ENCODE data around the gene MYO1D. TPM values are rescaled to one million over a fixed set of nuclear protein-coding genes. Genes with fewer than 3 reads are reported as not detected.

Gene MYO1D
- total and polyA plus RNA-seq, 4 donors, result 4.5 to 22.9 (median 13.3) TPM

GRCh38 chr17:32461498-32461852 is 415.4 kb downstream of the MYO1D start:
- Histone ChIP-seq H3K9ac (ENCODE audit: low read depth in 1 of 2, low read length in 2 of 2) (no peak overlapping the region), H3K9me3 (ENCODE audit: control insufficient read depth in 4 of 4, low read length in 3 of 4) (no peaks in the 10 kb centered on the region), H3K36me3 (ENCODE audit: control insufficient read depth in 4 of 4, insufficient read depth in 3 of 4, low read depth in 1 of 4, low read length in 3 of 4) (peaks cover 16 to 54% (median 38%) of the 10 kb centered on the region in 4 donors), H3K27ac (ENCODE audit: low read depth in 1 of 2, low read length in 2 of 2) (no peak overlapping the region), H3K27me3 (ENCODE audit: control insufficient read depth in 4 of 4, insufficient read depth in 4 of 4, low read length in 3 of 4) (no peaks in the 10 kb centered on the region), H3K4me1 (ENCODE audit: control insufficient read depth in 4 of 4, insufficient read depth in 4 of 4, low read length in 3 of 4) (no peaks in the 10 kb centered on the region), H3K4me3 (ENCODE audit: low read depth in 1 of 3, low read length in 3 of 3) (no peak overlapping the region)
- TF ChIP-seq, protein P1, sequence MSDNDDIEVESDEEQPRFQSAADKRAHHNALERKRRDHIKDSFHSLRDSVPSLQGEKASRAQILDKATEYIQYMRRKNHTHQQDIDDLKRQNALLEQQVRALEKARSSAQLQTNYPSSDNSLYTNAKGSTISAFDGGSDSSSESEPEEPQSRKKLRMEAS (IDR thresholded peaks at IDR 0.05), result no peak
- no peak for TF ChIP-seq FOXA2 (IDR thresholded peaks at IDR 0.05)
- no peak for TF ChIP-seq CTCF (IDR thresholded peaks at IDR 0.05; ENCODE audit: low read depth, low read length, missing input control)
- no peak for TF ChIP-seq GABPA (IDR thresholded peaks at IDR 0.05 in 1 of 2, conservative IDR thresholded peaks at IDR 0.05 in 1 of 2)
- no peak for TF ChIP-seq EGR1 (IDR thresholded peaks at IDR 0.05; ENCODE audit: low read depth in 2 of 2)
- no peak for TF ChIP-seq YY1 (IDR thresholded peaks at IDR 0.05)
- no peak for TF ChIP-seq TAF1 (conservative IDR thresholded peaks at IDR 0.05)
- TF ChIP-seq RXRA (IDR thresholded peaks at IDR 0.05), result no peak
- TF ChIP-seq HNF4A (conservative IDR thresholded peaks at IDR 0.05), result no peak
- no peak for TF ChIP-seq ZBTB33 (IDR thresholded peaks at IDR 0.05)
- TF ChIP-seq HNF4G (IDR thresholded peaks at IDR 0.05), result no peak
- TF ChIP-seq RAD21 (IDR thresholded peaks at IDR 0.05), result no peak
- TF ChIP-seq SP1 (IDR thresholded peaks at IDR 0.05), result no peak
- TF ChIP-seq NR2F2 (IDR thresholded peaks at IDR 0.05), result no peak
- no peak for TF ChIP-seq FOXA1 (IDR thresholded peaks at IDR 0.05)
- DNase-seq (ENCODE audit: low spot score), result no peak
- WGBS, result 79% methylated on average over 4 of the region's 4 CpGs

DNA sequence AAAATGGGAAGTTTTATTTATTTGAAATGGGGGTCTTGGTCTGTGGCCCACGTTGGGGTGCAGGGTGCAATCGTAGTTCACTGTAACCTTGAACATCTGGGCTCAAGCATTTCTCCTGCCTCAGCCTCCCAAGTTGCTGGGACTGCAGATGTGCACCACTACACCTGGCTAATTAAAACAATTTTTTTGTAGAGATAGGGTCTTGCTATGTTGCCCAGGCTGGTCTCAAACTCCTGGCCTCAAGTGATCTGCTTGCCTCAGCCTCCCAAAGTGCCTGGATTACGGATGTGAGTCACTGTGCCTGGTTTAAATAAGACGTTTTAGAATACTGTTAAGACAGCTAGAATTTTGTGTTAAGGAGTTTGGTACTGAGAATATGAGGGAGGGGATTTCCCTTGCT is 416.9 kb downstream of the MYO1D start:
- peaks cover 13 to 51% (median 40%) of the 10 kb centered on the region in 4 donors for H3K36me3 ChIP-seq (ENCODE audit: control insufficient read depth in 4 of 4, insufficient read depth in 3 of 4, low read depth in 1 of 4, low read length in 3 of 4)
- 96% methylated on average over 4 of the region's 4 CpGs for WGBS
- H3K9me3 ChIP-seq (ENCODE audit: control insufficient read depth in 4 of 4, low read length in 3 of 4), result no peaks in the 10 kb centered on the region
- no peak overlapping the region for H3K27ac ChIP-seq (ENCODE audit: low read depth in 1 of 2, low read length in 2 of 2)
- no peaks in the 10 kb centered on the region for H3K27me3 ChIP-seq (ENCODE audit: control insufficient read depth in 4 of 4, insufficient read depth in 4 of 4, low read length in 3 of 4)
- H3K9ac ChIP-seq (ENCODE audit: low read depth in 1 of 2, low read length in 2 of 2), result no peak overlapping the region
- no peak for TF ChIP-seq FOXA2 (IDR thresholded peaks at IDR 0.05)
- no peak for TF ChIP-seq YY1 (IDR thresholded peaks at IDR 0.05)
- TF ChIP-seq, protein P1 (IDR thresholded peaks at IDR 0.05), result no peak
- TF ChIP-seq CTCF (IDR thresholded peaks at IDR 0.05; ENCODE audit: low read depth, low read length, missing input control), result no peak
- no peak for TF ChIP-seq TAF1 (conservative IDR thresholded peaks at IDR 0.05)
- TF ChIP-seq HNF4G (IDR thresholded peaks at IDR 0.05), result no peak
- no peak for TF ChIP-seq HNF4A (conservative IDR thresholded peaks at IDR 0.05)
- TF ChIP-seq EGR1 (IDR thresholded peaks at IDR 0.05; ENCODE audit: low read depth in 2 of 2), result no peak
- no peak for TF ChIP-seq FOXA1 (IDR thresholded peaks at IDR 0.05)
- no peak for TF ChIP-seq GABPA (IDR thresholded peaks at IDR 0.05 in 1 of 2, conservative IDR thresholded peaks at IDR 0.05 in 1 of 2)
- no peak for TF ChIP-seq RXRA (IDR thresholded peaks at IDR 0.05)
- no peak for TF ChIP-seq NR2F2 (IDR thresholded peaks at IDR 0.05)
- no peak for TF ChIP-seq REST (IDR thresholded peaks at IDR 0.05)
- no peak for TF ChIP-seq SP1 (IDR thresholded peaks at IDR 0.05)
- TF ChIP-seq ZBTB33 (IDR thresholded peaks at IDR 0.05), result no peak
- TF ChIP-seq RAD21 (IDR thresholded peaks at IDR 0.05), result no peak
- no peak for TF ChIP-seq JUND (IDR thresholded peaks at IDR 0.05)
- TF ChIP-seq, protein P2, sequence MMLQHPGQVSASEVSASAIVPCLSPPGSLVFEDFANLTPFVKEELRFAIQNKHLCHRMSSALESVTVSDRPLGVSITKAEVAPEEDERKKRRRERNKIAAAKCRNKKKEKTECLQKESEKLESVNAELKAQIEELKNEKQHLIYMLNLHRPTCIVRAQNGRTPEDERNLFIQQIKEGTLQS (IDR thresholded peaks at IDR 0.05), result no peak
- DNase-seq (ENCODE audit: low spot score), result no peak
- H3K4me1 ChIP-seq (ENCODE audit: control insufficient read depth in 4 of 4, insufficient read depth in 4 of 4, low read length in 3 of 4), result no peaks in the 10 kb centered on the region
- no peak overlapping the region for H3K4me3 ChIP-seq (ENCODE audit: low read depth in 1 of 3, low read length in 3 of 3)

Data from liver (tissue), 9 donors.